GM23248 (cell line): ENCODE results near the gene ADAM21. TPM values are rescaled to one million over a fixed set of nuclear protein-coding genes. Genes with fewer than 3 reads are reported as not detected.
"Not testable (repeated sequence)": the region's sequence is repeated elsewhere in the genome, so short reads cannot be mapped to it uniquely, and the experiment has no call there.

Experiments
- DNase-seq: peaks from one replicate; pipeline ENCODE4 v3.0.0-alpha.2; 2015
- H2AFZ ChIP-seq: fragments of 200-600 bp; sonication (generic); 2 replicates; pipeline ENCODE4 v1.6.1; 2016; ENCODE audit warnings: antibody characterized with exemption
- H3F3A ChIP-seq: fragments of 200-600 bp; sonication (generic); 2 replicates; pipeline ENCODE4 v1.6.1; 2016; ENCODE audit warnings: mild to moderate bottlenecking, antibody characterized with exemption, mixed run types; ENCODE audit not compliant: insufficient read depth
- H3K27ac ChIP-seq: fragments of 200-600 bp; sonication (generic); 2 replicates; pipeline ENCODE4 v1.5.1; 2016; ENCODE audit warnings: mild to moderate bottlenecking
- H3K27me3 ChIP-seq: fragments of 200-600 bp; sonication (generic); replicated peaks from 2 replicates; pipeline ENCODE4 v1.6.1; 2016; ENCODE audit warnings: mild to moderate bottlenecking; ENCODE audit not compliant: insufficient read depth
- H3K36me3 ChIP-seq: fragments of 200-600 bp; sonication (generic); 2 replicates; pipeline ENCODE4 v1.6.1; 2016; ENCODE audit warnings: low read depth, mild to moderate bottlenecking
- H3K4me1 ChIP-seq: fragments of 200-600 bp; sonication (generic); 2 replicates; pipeline ENCODE4 v1.6.1; 2016; ENCODE audit warnings: mild to moderate bottlenecking; ENCODE audit not compliant: insufficient read depth
- H3K4me2 ChIP-seq: fragments of 200-600 bp; sonication (generic); one replicate; pipeline ENCODE4 v1.6.1; 2016; ENCODE audit warnings: mild to moderate bottlenecking; ENCODE audit not compliant: unreplicated experiment
- H3K4me3 ChIP-seq: fragments of 200-600 bp; sonication (generic); 2 replicates; pipeline ENCODE4 v1.5.1; 2016; ENCODE audit warnings: mild to moderate bottlenecking
- H3K79me2 ChIP-seq: fragments of 200-600 bp; sonication (generic); 2 replicates; pipeline ENCODE4 v1.6.1; 2016; ENCODE audit warnings: mild to moderate bottlenecking; ENCODE audit not compliant: insufficient read depth
- H3K9ac ChIP-seq: fragments of 200-600 bp; sonication (generic); 2 replicates; pipeline ENCODE4 v1.6.1; 2016; ENCODE audit warnings: mild to moderate bottlenecking
- H3K9me2 ChIP-seq: fragments of 200-600 bp; sonication (generic); 2 replicates; pipeline ENCODE4 v1.6.1; 2016; ENCODE audit warnings: mixed run types, mild to moderate bottlenecking, moderate library complexity; ENCODE audit not compliant: insufficient read depth
- H3K9me3 ChIP-seq: fragments of 200-600 bp; sonication (generic); one replicate; pipeline ENCODE4 v1.6.1; 2017; ENCODE audit warnings: low read depth
- H4K20me1 ChIP-seq: fragments of 200-600 bp; sonication (generic); 2 replicates; pipeline ENCODE4 v1.6.0; 2016; ENCODE audit not compliant: insufficient read depth
- EZH2 ChIP-seq: fragments of 200-600 bp; sonication (generic); IDR thresholded peaks from 2 replicates; pipeline ENCODE4 v1.6.1; 2018; ENCODE audit warnings: antibody characterized with exemption, mild to moderate bottlenecking; ENCODE audit not compliant: insufficient read depth, poor library complexity, severe bottlenecking
- EZH2phosphoT487 ChIP-seq: fragments of 200-600 bp; sonication (generic); IDR thresholded peaks from 2 replicates; pipeline ENCODE4 v1.6.1; 2018; ENCODE audit warnings: antibody characterized with exemption, moderate library complexity, mild to moderate bottlenecking, low read depth; ENCODE audit not compliant: insufficient read depth
- WGBS, 2 experiments: methylation state at CpG; one replicate each; pipeline ENCODE4 v1.1.6; 2015 to 2017; ENCODE audit warnings: low lambda C conversion rate in 2 of 2, low coverage in 1 of 2; ENCODE audit errors: missing lambda C conversion rate in 2 of 2; 5-methylcytosine and 5-hydroxymethylcytosine counted together
- in situ Hi-C: fragments of 300-500 bp; cut with MboI; formaldehyde crosslinking; loops from 2 replicates; pipeline ENCODE4 v1.15.0; 2020
- polyA plus RNA-seq: library from polyadenylated mRNA; unstranded; fragments of >200 nt; fragmentation: Nextera tagmentation; extraction: Ambion mirVana; gene quantifications from 2 replicates; pipeline ENCODE4 v1.2.1, GENCODE V29; 2016
- total RNA-seq: library from RNA; depleted of rRNA; stranded (reverse); fragments of >200 nt; shearing (Covaris generic); gene quantifications from 2 replicates; pipeline ENCODE4 v1.2.3, GENCODE V29; 2014; rRNA removed

ADAM21 gene
- total RNA-seq: 0.97 TPM in 1 of 2 replicates, not detected in the other
- polyA plus RNA-seq: 0.13 and 0.20 TPM in 2 replicates

DNA sequence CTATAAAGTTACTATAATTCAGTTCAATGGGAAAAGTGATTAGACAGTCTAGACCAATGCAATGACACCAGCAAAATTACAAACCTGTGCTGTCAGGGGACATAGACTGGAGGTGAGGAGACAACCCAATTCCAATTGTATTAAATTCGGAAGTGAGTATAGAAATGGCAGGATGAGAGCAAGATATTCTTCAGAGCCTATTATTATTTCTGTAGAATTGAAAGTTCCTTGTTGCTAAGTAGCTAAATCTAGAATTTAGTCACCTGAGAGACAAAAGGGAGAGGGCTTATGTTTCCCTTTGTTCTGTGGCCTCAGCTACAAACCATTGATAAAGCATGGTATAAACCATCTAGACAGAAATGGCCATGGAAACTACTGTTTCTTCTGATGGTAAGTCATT, at the start of gene ADAM21:
TSS of gene ADAM21 (plus strand) at position 301 of the 400 bp plus-strand sequence. CDS start 5,326 bp downstream, outside the sequence.
- H3F3A ChIP-seq: no peaks in the 10 kb centered on the region
- no peaks in the 10 kb centered on the region for H3K4me1 ChIP-seq
- no peaks in the 10 kb centered on the region for H3K79me2 ChIP-seq
- H3K9ac ChIP-seq: no peak within 1 kb of the TSS
- in situ Hi-C loops: no loop called here
- no peak for TF ChIP-seq EZH2phosphoT487
- no peak for TF ChIP-seq EZH2
- 11 to 28% methylated on average over 1 of the region's 1 CpG for WGBS, 2 experiments
- H3K9me3 ChIP-seq: no peaks in the 10 kb centered on the region
- H3K36me3 ChIP-seq: no peaks in the 10 kb centered on the region
- no peaks in the 10 kb centered on the region for H3K27me3 ChIP-seq
- H2AFZ ChIP-seq: no peak within 1 kb of the TSS
- no peak within 1 kb of the TSS for H3K4me2 ChIP-seq
- H3K27ac ChIP-seq: no peak within 1 kb of the TSS
- DNase-seq: no peak
- no peaks in the 10 kb centered on the region for H4K20me1 ChIP-seq
- no peaks in the 10 kb centered on the region for H3K9me2 ChIP-seq
- no peak within 1 kb of the TSS for H3K4me3 ChIP-seq

DNA sequence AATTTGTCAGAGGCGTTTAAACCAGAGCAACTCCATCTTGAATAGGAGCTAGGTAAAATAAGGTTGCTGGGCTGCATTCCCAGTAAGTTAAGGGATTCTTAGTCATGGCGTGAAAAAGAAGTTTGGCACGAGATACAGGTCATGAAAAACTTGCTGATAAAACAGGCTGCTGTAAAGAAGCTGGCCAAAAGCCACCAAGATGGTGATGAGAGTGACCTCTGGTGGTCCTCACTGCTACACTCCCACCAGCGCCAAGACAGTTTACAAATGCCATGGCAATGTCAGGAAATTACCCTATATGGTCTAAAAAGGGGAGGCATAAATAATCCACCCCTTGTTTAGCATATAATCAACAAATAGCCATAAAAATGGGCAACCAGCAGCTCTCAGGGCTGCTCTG, 48.6 kb upstream of the ADAM21 start:
- H3K27me3 ChIP-seq, H4K20me1 ChIP-seq, H3K9ac ChIP-seq, DNase-seq, H2AFZ ChIP-seq, H3F3A ChIP-seq, H3K9me3 ChIP-seq, H3K9me2 ChIP-seq, H3K36me3 ChIP-seq, H3K4me3 ChIP-seq, in situ Hi-C loops, H3K4me1 ChIP-seq, H3K4me2 ChIP-seq, H3K27ac ChIP-seq: not testable (repeated sequence)
- H3K79me2 ChIP-seq: peaks cover 21% of the 10 kb centered on the region
- 82 to 88% methylated on average over 4 of the region's 4 CpGs for WGBS, 2 experiments

- H3K9me3 ChIP-seq, in situ Hi-C loops, H3K27ac ChIP-seq, DNase-seq, H3K36me3 ChIP-seq, H3K4me1 ChIP-seq, H3K9ac ChIP-seq, H3F3A ChIP-seq, H4K20me1 ChIP-seq, H3K9me2 ChIP-seq, H2AFZ ChIP-seq, H3K4me3 ChIP-seq, H3K4me2 ChIP-seq, H3K27me3 ChIP-seq: not testable (repeated sequence)
- H3K79me2 ChIP-seq: peaks cover 31% of the 10 kb centered on the region
- WGBS, 2 experiments: 93 to 96% methylated on average over 4 of the region's 4 CpGs
These were observed 45.8 kb upstream of the ADAM21 start for GRCh38 chr14:70406216-70406615.

- H2AFZ ChIP-seq: no peak overlapping the region
- no peak overlapping the region for H3K4me3 ChIP-seq
- no peaks in the 10 kb centered on the region for H3K27me3 ChIP-seq
- H3K4me2 ChIP-seq: no peak overlapping the region
- DNase-seq: no peak
- no peaks in the 10 kb centered on the region for H3F3A ChIP-seq
- peaks cover 39% of the 10 kb centered on the region for H3K79me2 ChIP-seq
- no peaks in the 10 kb centered on the region for H3K9me3 ChIP-seq
- in situ Hi-C loops: no loop called here
- H3K9ac ChIP-seq: no peak overlapping the region
- no peak overlapping the region for H3K27ac ChIP-seq
- no peak for TF ChIP-seq EZH2
- no peak for TF ChIP-seq EZH2phosphoT487
- H3K36me3 ChIP-seq: no peaks in the 10 kb centered on the region
- no peaks in the 10 kb centered on the region for H3K4me1 ChIP-seq
- 91 to 96% methylated on average over 4 of the region's 4 CpGs for WGBS, 2 experiments
- H3K9me2 ChIP-seq: no peaks in the 10 kb centered on the region
- H4K20me1 ChIP-seq: no peaks in the 10 kb centered on the region
These were observed 44.4 kb upstream of the ADAM21 start for GRCh38 chr14:70407621-70408020.

- Histone ChIP-seq H4K20me1 (no peaks in the 10 kb centered on the region), H3K27ac (no peak overlapping the region), H3K4me1 (peaks cover 6% of the 10 kb centered on the region), H3K4me2 (peak overlapping the region; percentile 95), H3K36me3 (no peaks in the 10 kb centered on the region), H3K4me3 (peak overlapping the region; percentile 99), H3K9me2 (no peaks in the 10 kb centered on the region), H3K79me2 (peaks cover 57% of the 10 kb centered on the region), H3K9me3 (no peaks in the 10 kb centered on the region), H3K9ac (peak overlapping the region; percentile 88), H2AFZ (peak overlapping the region; percentile 99), H3F3A (no peaks in the 10 kb centered on the region), H3K27me3 (no peaks in the 10 kb centered on the region)
- DNase-seq: no peak
- TF ChIP-seq EZH2phosphoT487 (no peak), EZH2 (no peak)
- in situ Hi-C loops: no loop called here
- WGBS, 2 experiments: 2 to 7% methylated on average over 2 of the region's 2 CpGs
These were observed 36.2 kb upstream of the ADAM21 start for GRCh38 chr14:70415788-70416187.
